VCaP (cell line): ENCODE measurements around the gene HMCN1.

Source experiments
- H3K27ac ChIP-seq: fragments of 450-650 bp; 2 replicates; pipeline ENCODE4 v1.5.1; 2017
- CTCF ChIP-seq: fragments of 450-650 bp; conservative IDR thresholded peaks from 2 replicates; pipeline ENCODE4 v1.5.1; 2017; ENCODE audit warnings: mild to moderate bottlenecking, moderate library complexity

The HMCN1 gene

GRCh38 chr1:185803241-185803640 lies 69.0 kb downstream of the HMCN1 start:
- no peak overlapping the region for H3K27ac ChIP-seq
- no peak for TF ChIP-seq CTCF

GRCh38 chr1:185804206-185804605 lies 70.0 kb downstream of the HMCN1 start:
- no peak for TF ChIP-seq CTCF
- H3K27ac ChIP-seq, result no peak overlapping the region

GRCh38 chr1:185804608-185805007 lies 70.4 kb downstream of the HMCN1 start:
- H3K27ac ChIP-seq, result no peak overlapping the region
- no peak for TF ChIP-seq CTCF

- H3K27ac ChIP-seq, result no peak overlapping the region
- TF ChIP-seq CTCF, result no peak
Measured at GRCh38 chr1:185807275-185807674, 73.1 kb downstream of the HMCN1 start.

GRCh38 chr1:185808631-185809030 lies 74.4 kb downstream of the HMCN1 start:
- no peak for TF ChIP-seq CTCF
- H3K27ac ChIP-seq, result no peak overlapping the region

GRCh38 chr1:185811073-185811709 lies 77.0 kb downstream of the HMCN1 start:
- no peak for TF ChIP-seq CTCF
- H3K27ac ChIP-seq, result no peak overlapping the region

- no peak overlapping the region for H3K27ac ChIP-seq
- no peak for TF ChIP-seq CTCF
Measured at GRCh38 chr1:185812934-185813333, 78.7 kb downstream of the HMCN1 start.
